GM12878 (cell line): ENCODE data around the gene OPCML. TPM values are rescaled to one million over a fixed set of nuclear protein-coding genes. Genes with fewer than 3 reads are reported as not detected.

ENCODE experiments used
- ATAC-seq: fragments of 200-7000 bp; cut with Tn5 transposase; 3 replicates; pipeline ENCODE4 v1.9.1; 2020; ENCODE audit warnings: mild to moderate bottlenecking, moderate library complexity
- BruUV-seq: library from RNA; stranded (reverse); fragments of 400-500 nt; replicated peaks from 2 replicates; lab custom pipeline; 2021; lab: Mats Ljungman, UMichigan
- CTCF ChIA-PET: fragments of 300-600 bp; sonication (Branson Sonifier 250); formaldehyde crosslinking; extraction: SDS; loops from one replicate; lab custom pipeline; 2021; ENCODE audit warnings: inconsistent platforms; lab: Yijun Ruan, JAX
- POLR2A ChIA-PET: fragments of 350-600 bp; formaldehyde crosslinking; extraction: SDS; loops from one replicate; lab custom pipeline; 2021; ENCODE audit warnings: inconsistent platforms; lab: Charles Lee
- RAD21 ChIA-PET: fragments of 300-600 bp; sonication (Branson Sonifier 250); formaldehyde crosslinking; loops from one replicate; lab custom pipeline; 2023; ENCODE audit warnings: antibody characterized with exemption; ENCODE audit not compliant: unreplicated experiment; lab: Charles Lee
- SMC1A ChIA-PET: fragments of 300-600 bp; sonication (Branson Sonifier 250); formaldehyde crosslinking; loops from one replicate; lab custom pipeline; 2023; ENCODE audit not compliant: unreplicated experiment, uncharacterized antibody; lab: Charles Lee
- DNase-seq: peaks from one replicate; pipeline ENCODE4 v3.0.0-alpha.2; 2011; ENCODE audit warnings: low read depth, low spot score
- FAIRE-seq: peaks from 3 replicates; lab custom pipeline; 2011; peaks lifted over from hg19 to GRCh38; lab: Jason Lieb, UNC
- H2AFZ ChIP-seq: 2 replicates; pipeline ENCODE4 v1.6.0; 2011; ENCODE audit warnings: low read depth, low read length, control low read depth; ENCODE audit not compliant: control insufficient read depth
- H3K27ac ChIP-seq: 2 replicates; pipeline ENCODE4 v1.5.1; 2011; ENCODE audit warnings: control low read depth; ENCODE audit not compliant: control insufficient read depth, insufficient read depth
- H3K27me3 ChIP-seq, 2 experiments: replicated peaks in 1 of 2; 2 replicates each; pipeline versions ENCODE4 v1.6.0 to v1.6.1; 2011; ENCODE audit warnings: low read length in 1 of 2; ENCODE audit not compliant: control insufficient read depth in 2 of 2, insufficient read depth in 2 of 2
- H3K36me3 ChIP-seq, 2 experiments: 2 replicates each; pipeline ENCODE4 v1.5.1; 2011; ENCODE audit warnings: low read length in 1 of 2; ENCODE audit not compliant: control insufficient read depth in 2 of 2, insufficient read depth in 2 of 2
- H3K4me1 ChIP-seq: 2 replicates; pipeline ENCODE4 v1.6.1; 2011; ENCODE audit warnings: mild to moderate bottlenecking, low read length, moderate library complexity, mixed read lengths; ENCODE audit not compliant: control insufficient read depth, insufficient read depth
- H3K4me2 ChIP-seq: 2 replicates; pipeline ENCODE4 v1.6.0; 2011; ENCODE audit warnings: control low read depth; ENCODE audit not compliant: control insufficient read depth, insufficient read depth
- H3K4me3 ChIP-seq: fragments of 200-600 bp; sonication (generic); 2 replicates; pipeline ENCODE4 v1.5.1; 2016
- H3K79me2 ChIP-seq: 2 replicates; pipeline ENCODE4 v1.6.0; 2011; ENCODE audit warnings: low read length; ENCODE audit not compliant: control insufficient read depth, insufficient read depth
- H3K9ac ChIP-seq: 2 replicates; pipeline ENCODE4 v1.8.0; 2011; ENCODE audit warnings: low read length, control low read depth, mixed read lengths; ENCODE audit not compliant: control insufficient read depth, insufficient read depth
- H3K9me3 ChIP-seq: replicated peaks from 3 replicates; pipeline ENCODE4 v1.5.1; 2011; ENCODE audit warnings: mild to moderate bottlenecking, low read length; ENCODE audit not compliant: control insufficient read depth, insufficient read depth
- H4K20me1 ChIP-seq: 2 replicates; pipeline ENCODE4 v1.6.0; 2011; ENCODE audit not compliant: control insufficient read depth, insufficient read depth
- CBFB ChIP-seq: IDR thresholded peaks from 2 replicates; pipeline ENCODE4 v1.6.1; 2016; ENCODE audit warnings: antibody characterized with exemption, low read depth
- CHD2 ChIP-seq: IDR thresholded peaks from 2 replicates; pipeline ENCODE4 v1.6.1; 2011; ENCODE audit warnings: low read depth, low read length, improper control_type of control experiment, borderline replicate concordance
- GABPA ChIP-seq: IDR thresholded peaks from 2 replicates; pipeline ENCODE4 v1.6.1; 2014; ENCODE audit warnings: antibody characterized with exemption, low read depth, mild to moderate bottlenecking, inconsistent platforms
- IRF3 ChIP-seq: fragments of 450-650 bp; IDR thresholded peaks from 2 replicates; pipeline ENCODE4 v1.6.1; 2014; ENCODE audit warnings: mild to moderate bottlenecking
- KDM1A ChIP-seq: fragments of 200-600 bp; sonication (generic); IDR thresholded peaks from 2 replicates; pipeline ENCODE4 v1.6.1; 2016; ENCODE audit warnings: borderline replicate concordance
- MEF2B ChIP-seq: fragments of 450-650 bp; IDR thresholded peaks from 2 replicates; pipeline ENCODE4 v1.6.1; 2018; ENCODE audit warnings: mild to moderate bottlenecking, moderate library complexity; ENCODE audit not compliant: partially characterized antibody, poor library complexity, severe bottlenecking
- PAX5 ChIP-seq: IDR thresholded peaks from 2 replicates; pipeline ENCODE4 v1.6.1; 2011; ENCODE audit warnings: low read depth, low read length, borderline replicate concordance
- SP1 ChIP-seq: IDR thresholded peaks from one replicate; pipeline ENCODE4 v1.6.1; 2011; ENCODE audit warnings: low read depth, low read length
- SUPT20H ChIP-seq: IDR thresholded peaks from 2 replicates; pipeline ENCODE4 v1.6.1; 2011; ENCODE audit warnings: low read depth, mild to moderate bottlenecking, low read length, moderate library complexity, borderline replicate concordance; ENCODE audit not compliant: control insufficient read depth
- TAF1 ChIP-seq: IDR thresholded peaks from 2 replicates; pipeline ENCODE4 v1.6.1; 2011; ENCODE audit warnings: mild to moderate bottlenecking, low read depth, low read length, borderline replicate concordance
- YBX1 ChIP-seq: fragments of 450-650 bp; IDR thresholded peaks from 2 replicates; pipeline ENCODE4 v1.6.1; 2016; ENCODE audit warnings: antibody characterized with exemption
- ZSCAN29 ChIP-seq: fragments of 450-650 bp; IDR thresholded peaks from 2 replicates; pipeline ENCODE4 v1.6.1; 2017; ENCODE audit warnings: mild to moderate bottlenecking, moderate library complexity
- WGBS: methylation state at CpG from one replicate; pipeline ENCODE4 v1.1.6; 2016; ENCODE audit warnings: low lambda C conversion rate; ENCODE audit not compliant: insufficient replicate concordance, insufficient coverage; ENCODE audit errors: missing lambda C conversion rate; 5-methylcytosine and 5-hydroxymethylcytosine counted together
- in situ Hi-C: fragments of 300-500 bp; cut with MboI; formaldehyde crosslinking; loops from 9 replicates; pipeline ENCODE4 v1.14.3; 2018; ENCODE audit warnings: mixed read lengths
- intact Hi-C: fragments of 100-400 bp; cut with micrococcal nuclease; formaldehyde crosslinking; loops from one replicate; pipeline ENCODE4 v1.14.2; 2022; ENCODE audit not compliant: unreplicated experiment
- polyA plus RNA-seq, 11 experiments: library from polyadenylated mRNA; depleted of rRNA in 4 of 11; unstranded in 6 of 11; stranded (reverse) in 5 of 11; fragments of >200 nt; fragmentation: Nextera tagmentation in 4 of 11; fragmentation: Illumina TruSeq in 1 of 11; extraction: Ambion mirVana in 4 of 11; extraction: Trizol in 1 of 11; gene quantifications; 1 replicate in 1 of 11; 2 replicates in 10 of 11; pipeline versions ENCODE4 v1.2.1 to v1.2.3, GENCODE V29; 2011 to 2016; ENCODE audit warnings: inconsistent platforms in 2 of 11, missing spikeins in 2 of 11, low read depth in 1 of 11
- total RNA-seq, 4 experiments: library from RNA; depleted of rRNA in 3 of 4; stranded (reverse); fragments of >200 nt in 3 of 4; fragmentation: Illumina TruSeq in 1 of 4; extraction: Trizol in 1 of 4; gene quantifications; 2 replicates each; pipeline versions ENCODE4 v1.2.1 to v1.2.3, GENCODE V29; 2013 to 2021
- TF ChIP-seq, protein P1 (sequence below): fragments of 450-650 bp; IDR thresholded peaks from 2 replicates; pipeline ENCODE4 v1.6.1; 2017; ENCODE audit warnings: mild to moderate bottlenecking, moderate library complexity
- TF ChIP-seq, protein P2 (sequence below): IDR thresholded peaks from 2 replicates; pipeline ENCODE4 v1.6.1; 2012; ENCODE audit warnings: mild to moderate bottlenecking, low read depth, low read length

The OPCML gene
- total and polyA plus RNA-seq, 10 of the 15 experiments (the other 5 are each of a cell fraction or from before 2014, with no cell fraction given): 0.84 TPM; not detected in 9

DNA sequence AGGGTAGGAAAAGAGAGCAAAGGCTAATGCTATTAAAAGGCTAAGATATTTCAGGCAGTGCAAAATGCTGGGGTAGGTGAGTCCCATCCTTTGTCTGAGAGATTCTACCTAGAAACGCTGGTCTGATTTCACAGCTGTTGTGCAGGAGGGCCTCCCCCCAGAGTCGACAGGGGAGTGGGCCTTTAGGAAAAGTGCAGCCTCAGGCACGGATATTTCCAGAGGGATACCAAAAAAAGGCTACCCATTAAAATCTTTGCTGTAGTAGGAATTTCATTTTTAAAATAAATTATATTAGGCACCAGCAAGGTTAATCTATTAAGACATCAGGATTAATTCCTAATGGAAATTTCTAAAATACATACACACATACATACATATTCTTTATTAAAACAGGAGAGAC lies 280.5 kb downstream of the OPCML start (continued):
- TF ChIP-seq MEF2B (no peak), GABPA (no peak), CHD2 (no peak)
- TF ChIP-seq, all 136 proteins: peak for 0

DNA sequence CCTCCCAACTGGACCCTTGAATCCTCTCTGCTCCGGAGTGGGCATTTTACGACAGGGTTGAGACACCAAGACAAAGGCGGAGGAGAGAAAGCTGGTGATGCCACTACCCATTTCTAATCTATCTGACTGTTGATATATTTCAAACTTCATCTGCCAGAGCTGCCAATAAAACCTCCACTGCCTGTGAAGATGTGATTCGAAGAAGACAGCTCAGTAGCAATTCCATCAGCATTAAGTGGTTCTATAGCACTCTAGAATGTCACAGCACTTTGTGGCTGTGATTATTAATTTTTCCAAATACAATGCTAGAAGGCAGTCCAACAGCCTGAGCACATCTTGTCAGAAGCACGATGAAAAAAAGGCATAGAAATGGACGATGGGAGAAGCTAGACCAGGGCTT lies 282.8 kb downstream of the OPCML start:
- CTCF ChIA-PET: interaction anchor here (0.6 kb wide), 1 partner anchor 186 kb away, joined by 3 read pairs; no protein-coding TSS in a partner anchor
- Histone ChIP-seq H3K27me3 (no peaks in the 10 kb centered on the region), H3K27ac (no peak overlapping the region), H3K36me3 (no peaks in the 10 kb centered on the region), H3K4me1 (no peaks in the 10 kb centered on the region), H3K79me2 (no peaks in the 10 kb centered on the region), H3K9ac (no peak overlapping the region), H3K4me3 (no peak overlapping the region), H4K20me1 (no peaks in the 10 kb centered on the region), H2AFZ (no peak overlapping the region), H3K4me2 (no peak overlapping the region), H3K9me3 (no peaks in the 10 kb centered on the region; the same call in 2 of the 3 replicates)
- 37% methylated on average over 6 of the region's 6 CpGs for WGBS
- DNase-seq (no peak), ATAC-seq (no peak), FAIRE-seq (no peak)
- SMC1A ChIA-PET: interaction anchor here (0.6 to 1.4 kb wide), 4 partner anchors 19 to 292 kb away, joined by 3 read pairs; no protein-coding TSS in a partner anchor
- RAD21 ChIA-PET: no interaction called here
- no TSS peak for BruUV-seq
- intact Hi-C loops: no loop called here
- POLR2A ChIA-PET: no interaction called here
- in situ Hi-C loops: no loop called here
- TF ChIP-seq SUPT20H: no peak
- TF ChIP-seq CBFB: no peak
- no peak for TF ChIP-seq CHD2
- no peak for TF ChIP-seq PAX5
- TF ChIP-seq KDM1A: no peak
- TF ChIP-seq YBX1: no peak
- no peak for TF ChIP-seq IRF3
- no peak for TF ChIP-seq GABPA
- TF ChIP-seq, protein P1, sequence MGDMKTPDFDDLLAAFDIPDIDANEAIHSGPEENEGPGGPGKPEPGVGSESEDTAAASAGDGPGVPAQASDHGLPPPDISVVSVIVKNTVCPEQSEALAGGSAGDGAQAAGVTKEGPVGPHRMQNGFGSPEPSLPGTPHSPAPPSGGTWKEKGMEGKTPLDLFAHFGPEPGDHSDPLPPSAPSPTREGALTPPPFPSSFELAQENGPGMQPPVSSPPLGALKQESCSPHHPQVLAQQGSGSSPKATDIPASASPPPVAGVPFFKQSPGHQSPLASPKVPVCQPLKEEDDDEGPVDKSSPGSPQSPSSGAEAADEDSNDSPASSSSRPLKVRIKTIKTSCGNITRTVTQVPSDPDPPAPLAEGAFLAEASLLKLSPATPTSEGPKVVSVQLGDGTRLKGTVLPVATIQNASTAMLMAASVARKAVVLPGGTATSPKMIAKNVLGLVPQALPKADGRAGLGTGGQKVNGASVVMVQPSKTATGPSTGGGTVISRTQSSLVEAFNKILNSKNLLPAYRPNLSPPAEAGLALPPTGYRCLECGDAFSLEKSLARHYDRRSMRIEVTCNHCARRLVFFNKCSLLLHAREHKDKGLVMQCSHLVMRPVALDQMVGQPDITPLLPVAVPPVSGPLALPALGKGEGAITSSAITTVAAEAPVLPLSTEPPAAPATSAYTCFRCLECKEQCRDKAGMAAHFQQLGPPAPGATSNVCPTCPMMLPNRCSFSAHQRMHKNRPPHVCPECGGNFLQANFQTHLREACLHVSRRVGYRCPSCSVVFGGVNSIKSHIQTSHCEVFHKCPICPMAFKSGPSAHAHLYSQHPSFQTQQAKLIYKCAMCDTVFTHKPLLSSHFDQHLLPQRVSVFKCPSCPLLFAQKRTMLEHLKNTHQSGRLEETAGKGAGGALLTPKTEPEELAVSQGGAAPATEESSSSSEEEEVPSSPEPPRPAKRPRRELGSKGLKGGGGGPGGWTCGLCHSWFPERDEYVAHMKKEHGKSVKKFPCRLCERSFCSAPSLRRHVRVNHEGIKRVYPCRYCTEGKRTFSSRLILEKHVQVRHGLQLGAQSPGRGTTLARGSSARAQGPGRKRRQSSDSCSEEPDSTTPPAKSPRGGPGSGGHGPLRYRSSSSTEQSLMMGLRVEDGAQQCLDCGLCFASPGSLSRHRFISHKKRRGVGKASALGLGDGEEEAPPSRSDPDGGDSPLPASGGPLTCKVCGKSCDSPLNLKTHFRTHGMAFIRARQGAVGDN: no peak
- TF ChIP-seq SP1: no peak
- TF ChIP-seq TAF1: no peak
- TF ChIP-seq ZSCAN29: no peak
- TF ChIP-seq, protein P2, sequence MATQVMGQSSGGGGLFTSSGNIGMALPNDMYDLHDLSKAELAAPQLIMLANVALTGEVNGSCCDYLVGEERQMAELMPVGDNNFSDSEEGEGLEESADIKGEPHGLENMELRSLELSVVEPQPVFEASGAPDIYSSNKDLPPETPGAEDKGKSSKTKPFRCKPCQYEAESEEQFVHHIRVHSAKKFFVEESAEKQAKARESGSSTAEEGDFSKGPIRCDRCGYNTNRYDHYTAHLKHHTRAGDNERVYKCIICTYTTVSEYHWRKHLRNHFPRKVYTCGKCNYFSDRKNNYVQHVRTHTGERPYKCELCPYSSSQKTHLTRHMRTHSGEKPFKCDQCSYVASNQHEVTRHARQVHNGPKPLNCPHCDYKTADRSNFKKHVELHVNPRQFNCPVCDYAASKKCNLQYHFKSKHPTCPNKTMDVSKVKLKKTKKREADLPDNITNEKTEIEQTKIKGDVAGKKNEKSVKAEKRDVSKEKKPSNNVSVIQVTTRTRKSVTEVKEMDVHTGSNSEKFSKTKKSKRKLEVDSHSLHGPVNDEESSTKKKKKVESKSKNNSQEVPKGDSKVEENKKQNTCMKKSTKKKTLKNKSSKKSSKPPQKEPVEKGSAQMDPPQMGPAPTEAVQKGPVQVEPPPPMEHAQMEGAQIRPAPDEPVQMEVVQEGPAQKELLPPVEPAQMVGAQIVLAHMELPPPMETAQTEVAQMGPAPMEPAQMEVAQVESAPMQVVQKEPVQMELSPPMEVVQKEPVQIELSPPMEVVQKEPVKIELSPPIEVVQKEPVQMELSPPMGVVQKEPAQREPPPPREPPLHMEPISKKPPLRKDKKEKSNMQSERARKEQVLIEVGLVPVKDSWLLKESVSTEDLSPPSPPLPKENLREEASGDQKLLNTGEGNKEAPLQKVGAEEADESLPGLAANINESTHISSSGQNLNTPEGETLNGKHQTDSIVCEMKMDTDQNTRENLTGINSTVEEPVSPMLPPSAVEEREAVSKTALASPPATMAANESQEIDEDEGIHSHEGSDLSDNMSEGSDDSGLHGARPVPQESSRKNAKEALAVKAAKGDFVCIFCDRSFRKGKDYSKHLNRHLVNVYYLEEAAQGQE: no peak
